Thyroid gland (tissue), 4 donors: Measurements from ENCODE around the gene ADGRD1. TPM values are rescaled to one million over a fixed set of nuclear protein-coding genes. Genes with fewer than 3 reads are reported as not detected.

Experiments used
- DNase-seq, 2 donors: peaks; one replicate each; pipeline ENCODE4 v3.0.0-alpha.2; 2019
- H3K27ac ChIP-seq, 3 donors: fragments of 200-600 bp; sonication (generic); 1 replicate in 2 of 3; 2 replicates in 1 of 3; pipeline ENCODE4 v1.5.1; 2016 to 2019; ENCODE audit warnings: mild to moderate bottlenecking in 1 of 3, moderate library complexity in 1 of 3
- H3K27me3 ChIP-seq: fragments of 200-600 bp; sonication (generic); one replicate; pipeline ENCODE4 v1.5.1; 2019
- H3K36me3 ChIP-seq, 2 donors: fragments of 200-600 bp; sonication (generic); one replicate each; pipeline ENCODE4 v1.5.1; 2016 to 2019
- H3K4me1 ChIP-seq, 2 donors: fragments of 200-600 bp; sonication (generic); one replicate each; pipeline ENCODE4 v1.5.1; 2017 to 2019
- H3K4me3 ChIP-seq, 3 donors: fragments of 200-600 bp; sonication (generic); replicated peaks in 1 of 3; 1 replicate in 2 of 3; 2 replicates in 1 of 3; pipeline ENCODE4 v1.5.1; 2016; ENCODE audit warnings: mild to moderate bottlenecking in 1 of 3
- H3K9me3 ChIP-seq: fragments of 200-600 bp; sonication (generic); one replicate; pipeline ENCODE4 v1.5.1; 2017
- CTCF ChIP-seq, 6 experiments: fragments of 200-600 bp in 3 of 6; fragments of 450-650 bp in 3 of 6; sonication (generic) in 3 of 6; IDR thresholded peaks; one replicate each; pipeline ENCODE4 v1.5.1; 2016 to 2019; ENCODE audit warnings: antibody characterized with exemption in 6 of 6, mild to moderate bottlenecking in 2 of 6, inconsistent platforms in 1 of 6, moderate library complexity in 1 of 6
- POLR2A ChIP-seq, 2 donors: fragments of 450-650 bp; IDR thresholded peaks; one replicate each; pipeline ENCODE4 v1.6.1; 2017; ENCODE audit warnings: antibody characterized with exemption in 2 of 2, mild to moderate bottlenecking in 2 of 2, moderate library complexity in 1 of 2
- WGBS, 2 donors: methylation state at CpG; one replicate each; pipeline ENCODE4 v1.1.5; 2017; 5-methylcytosine and 5-hydroxymethylcytosine counted together
- intact Hi-C: fragments of 100-400 bp; cut with DNase I; formaldehyde crosslinking; loops from one replicate; pipeline ENCODE4 v1.15.1; 2023
- total RNA-seq, 4 donors: library from RNA; depleted of rRNA; stranded (reverse); fragments of >200 nt; gene quantifications; one replicate each; pipeline ENCODE4 v1.2.3, GENCODE V29; 2016

Gene ADGRD1
- total RNA-seq, 4 donors from 2014 or later = 14.1 to 44.3 (median 24.7) TPM

GRCh38 chr12:131061041-131061806 lies 107.5 kb downstream of the ADGRD1 start:
- Histone ChIP-seq H3K9me3 (no peaks in the 10 kb centered on the region), H3K4me3 (no peak overlapping the region), H3K4me1 (peaks cover 6 to 13% of the 10 kb centered on the region in 2 donors), H3K27ac (no peak overlapping the region), H3K36me3 (no peaks in the 10 kb centered on the region), H3K27me3 (no peaks in the 10 kb centered on the region)
- intact Hi-C loops = no loop called here
- no peak for DNase-seq
- no peak for TF ChIP-seq CTCF (IDR thresholded peaks at IDR 0.05)
- TF ChIP-seq POLR2A (IDR thresholded peaks at IDR 0.05) = no peak
- WGBS, 2 donors = 88 to 94% methylated on average over 13 of the region's 13 CpGs

- Histone ChIP-seq H3K27me3 (no peaks in the 10 kb centered on the region), H3K4me3 (no peak overlapping the region), H3K36me3 (no peaks in the 10 kb centered on the region), H3K27ac (no peak overlapping the region), H3K9me3 (no peaks in the 10 kb centered on the region), H3K4me1 (peaks cover 4 to 10% of the 10 kb centered on the region in 2 donors)
- 52 to 57% methylated on average over 3 of the region's 3 CpGs for WGBS, 2 donors
- intact Hi-C loops = no loop called here
- peak in 1 of 2 donors; percentile 16 for DNase-seq
- TF ChIP-seq POLR2A (IDR thresholded peaks at IDR 0.05) = no peak
- no peak for TF ChIP-seq CTCF (IDR thresholded peaks at IDR 0.05)
Measured at GRCh38 chr12:131063413-131063812, 109.7 kb downstream of the ADGRD1 start.

GRCh38 chr12:131063960-131064359 lies 110.3 kb downstream of the ADGRD1 start:
- Histone ChIP-seq H3K4me3 (no peak overlapping the region), H3K27ac (no peak overlapping the region), H3K4me1 (peaks cover 0 to 5% of the 10 kb centered on the region in 2 donors), H3K36me3 (no peaks in the 10 kb centered on the region), H3K27me3 (no peaks in the 10 kb centered on the region), H3K9me3 (no peaks in the 10 kb centered on the region)
- intact Hi-C loops = no loop called here
- TF ChIP-seq CTCF (IDR thresholded peaks at IDR 0.05) (no peak), POLR2A (IDR thresholded peaks at IDR 0.05) (no peak)
- DNase-seq = no peak
- WGBS, 2 donors = 92 to 94% methylated on average over 2 of the region's 2 CpGs

- no peak for TF ChIP-seq CTCF (IDR thresholded peaks at IDR 0.05)
- no peak for TF ChIP-seq POLR2A (IDR thresholded peaks at IDR 0.05)
- no peak for DNase-seq
- H3K36me3 ChIP-seq = no peaks in the 10 kb centered on the region
- 78 to 89% methylated on average over 7 to 10 of the region's 11 CpGs for WGBS, 2 donors
- no peak overlapping the region for H3K27ac ChIP-seq
- no peaks in the 10 kb centered on the region for H3K27me3 ChIP-seq
- H3K4me3 ChIP-seq = no peak overlapping the region
- H3K9me3 ChIP-seq = no peaks in the 10 kb centered on the region
- H3K4me1 ChIP-seq = peaks cover 0 to 5% of the 10 kb centered on the region in 2 donors
- intact Hi-C loops = no loop called here
Measured at GRCh38 chr12:131065279-131065678, 111.6 kb downstream of the ADGRD1 start.

- WGBS, 2 donors = 88% methylated on average over 4 of the region's 4 CpGs
- Histone ChIP-seq H3K27ac (no peak overlapping the region), H3K27me3 (no peaks in the 10 kb centered on the region), H3K9me3 (no peaks in the 10 kb centered on the region), H3K4me1 (peaks cover 0 to 5% of the 10 kb centered on the region in 2 donors), H3K4me3 (no peak overlapping the region), H3K36me3 (no peaks in the 10 kb centered on the region)
- no peak for TF ChIP-seq POLR2A (IDR thresholded peaks at IDR 0.05)
- no peak for TF ChIP-seq CTCF (IDR thresholded peaks at IDR 0.05)
- DNase-seq = no peak
- intact Hi-C loops = no loop called here
Measured at GRCh38 chr12:131065801-131066200, 112.1 kb downstream of the ADGRD1 start.
